T-helper 1 cell treated with Interleukin-12 subunit alpha and Interleukin-12 subunit beta and Interleukin-4 antibody, amounts not matched to agents 30 ng/mL and 1 ng/mL, for 36 hours (primary cell): ENCODE data around the gene SNCAIP. TPM values are rescaled to one million over a fixed set of nuclear protein-coding genes. Genes with fewer than 3 reads are reported as not detected.
"Not testable (repeated sequence)": the region's sequence is repeated elsewhere in the genome, so short reads cannot be mapped to it uniquely, and the experiment has no call there.

Source experiments
- intact Hi-C: fragments of 100-400 bp; cut with micrococcal nuclease; formaldehyde crosslinking; loops from one replicate; pipeline ENCODE4 v1.15.1; 2024
- total RNA-seq: library from RNA; stranded (reverse); gene quantifications from 2 replicates; pipeline ENCODE4 v1.2.3, GENCODE V29; 2022

Gene SNCAIP
- total RNA-seq, 1 donor from 2014 or later = not detected

DNA sequence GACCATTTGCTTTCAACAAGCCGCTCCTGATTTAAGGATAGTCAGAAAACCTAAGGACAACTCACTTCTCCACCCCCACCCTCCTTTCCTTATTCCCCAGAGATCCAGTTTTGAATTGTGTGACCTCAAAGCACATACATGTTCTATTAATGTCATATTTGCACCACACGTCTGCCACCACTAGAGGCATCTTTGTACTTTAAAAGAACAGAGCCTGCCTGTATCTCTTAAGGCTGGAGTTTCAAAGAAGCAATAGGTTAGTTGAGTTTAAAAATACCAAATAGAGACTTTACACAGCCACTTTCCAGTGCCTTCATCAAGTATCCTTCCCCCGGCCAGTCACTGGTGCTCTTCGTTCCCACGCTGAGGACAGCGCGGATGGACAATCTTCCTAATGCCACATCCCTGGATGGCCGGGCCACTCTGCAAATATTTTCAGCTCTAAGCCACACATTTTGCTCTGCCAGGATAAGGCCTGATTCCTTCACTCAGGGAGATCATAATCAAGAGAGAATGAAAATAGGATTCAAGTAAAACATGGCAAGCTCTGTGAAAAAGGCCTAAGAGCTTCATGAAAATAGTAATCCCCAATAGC is 146.3 kb downstream of the SNCAIP start:
- intact Hi-C loops = loop anchor here (10.0 kb wide), 1 partner anchor 916 kb away; no protein-coding TSS in a partner anchor

- intact Hi-C loops = no loop called here
Observed at GRCh38 chr5:122462486-122462885, 150.4 kb downstream of the SNCAIP start.

- intact Hi-C loops = no loop called here
Observed at GRCh38 chr5:122463221-122463620, 151.2 kb downstream of the SNCAIP start.

- intact Hi-C loops = no loop called here
Observed at GRCh38 chr5:122464191-122464590, 152.2 kb downstream of the SNCAIP start.

DNA sequence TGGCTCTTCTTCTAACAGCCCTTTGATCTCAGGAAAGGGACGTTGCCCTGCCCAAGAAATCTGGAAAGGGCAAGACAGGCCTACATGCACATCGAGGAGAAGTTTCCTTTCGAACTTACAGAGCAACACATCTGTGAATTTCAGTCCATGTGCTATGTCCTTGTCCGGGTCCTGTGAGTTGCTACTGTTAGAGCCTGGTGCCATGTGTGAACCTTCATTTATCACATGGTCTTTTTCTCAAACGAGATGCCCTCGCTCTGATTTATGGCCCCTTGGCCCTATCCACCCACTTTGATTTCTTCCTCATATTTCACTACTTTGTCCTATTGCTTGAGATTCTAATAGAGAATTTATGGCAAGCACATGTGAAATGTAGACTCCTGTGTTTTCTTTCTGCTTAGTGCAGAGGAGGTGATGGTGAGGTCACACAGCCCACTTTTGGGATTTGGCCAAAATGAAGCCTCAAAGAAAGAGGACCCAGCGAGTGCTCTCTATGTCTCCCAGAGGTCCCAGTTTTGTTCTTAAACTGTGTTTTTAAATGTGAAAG is 153.1 kb downstream of the SNCAIP start:
- intact Hi-C loops = no loop called here

DNA sequence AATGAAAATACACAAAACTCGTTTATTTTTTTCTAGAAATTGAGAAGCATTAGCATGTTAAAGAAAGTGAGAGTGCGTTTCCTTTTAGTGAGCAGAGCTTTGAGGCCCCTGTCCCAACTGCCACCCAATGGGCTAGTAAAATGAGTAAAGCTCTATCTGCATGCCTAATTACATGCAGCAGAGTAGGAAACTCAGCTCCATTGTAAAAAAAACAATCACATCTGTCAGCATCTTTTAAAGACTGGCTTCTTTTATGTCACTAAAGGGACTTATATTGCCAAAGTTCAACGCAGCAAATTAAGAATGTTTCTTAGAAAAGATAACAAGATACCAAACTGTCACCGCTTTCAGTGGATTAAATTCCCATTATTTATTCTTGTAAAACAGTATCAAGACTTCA is 154.0 kb downstream of the SNCAIP start:
- intact Hi-C loops = no loop called here

DNA sequence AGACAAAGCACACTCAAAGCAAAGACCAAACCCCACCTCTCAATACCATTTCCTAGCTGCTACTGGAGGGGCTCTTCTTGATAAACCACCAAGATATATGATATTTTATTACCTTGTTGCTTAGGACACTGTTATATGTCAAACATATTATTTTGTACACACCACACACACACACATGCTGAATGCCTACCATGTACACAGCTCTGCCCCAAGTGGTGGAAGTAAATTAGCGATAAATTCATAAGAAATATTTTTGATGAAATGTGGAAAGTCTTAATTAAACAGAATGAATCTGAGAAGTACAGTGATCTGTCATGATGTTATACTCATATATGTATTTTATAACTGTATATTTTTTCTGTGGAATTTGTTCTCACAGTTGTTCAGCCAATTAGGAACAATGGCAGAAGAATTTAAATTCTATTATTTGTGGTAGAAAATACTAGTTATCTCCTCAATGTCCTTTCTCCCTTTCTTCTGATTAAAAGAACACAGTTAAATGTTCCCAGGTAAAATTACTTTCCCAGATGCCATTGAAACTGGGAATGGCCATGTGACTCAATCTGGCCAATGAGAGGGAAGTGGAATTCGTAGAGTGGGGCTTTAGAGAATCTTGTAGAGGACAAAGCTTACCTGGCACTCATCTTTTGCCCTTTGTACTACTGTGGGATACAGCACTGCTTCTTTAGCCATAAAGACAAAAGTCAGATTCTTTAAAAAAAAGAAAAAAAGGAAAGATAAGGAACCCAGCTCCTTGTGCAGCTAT is 156.5 kb downstream of the SNCAIP start:
- intact Hi-C loops = no loop called here

DNA sequence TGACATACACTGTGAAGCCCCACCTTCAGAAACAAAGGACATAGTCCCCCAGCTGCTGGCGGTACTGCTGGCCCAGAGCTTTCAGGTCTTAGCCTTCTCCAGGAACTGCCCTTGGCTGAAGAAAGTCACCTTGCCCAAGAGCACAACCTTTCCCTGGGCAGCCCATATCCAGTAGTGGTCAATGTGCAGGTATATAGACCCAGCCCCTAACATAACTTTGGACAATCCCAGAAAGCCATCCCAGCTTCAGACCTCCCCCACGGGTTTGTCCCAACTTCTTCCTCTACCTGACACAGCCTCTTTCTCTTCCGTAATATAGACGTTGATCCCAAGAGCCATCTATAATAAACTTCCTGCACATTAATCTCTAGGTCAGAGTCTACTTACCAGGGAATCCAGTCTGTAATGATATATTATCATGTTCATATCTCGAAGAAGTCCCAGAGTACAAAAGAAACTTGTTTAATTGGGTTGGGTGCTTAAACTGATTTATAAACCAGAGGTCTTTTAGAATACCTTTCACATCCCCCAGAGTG is 157.4 kb downstream of the SNCAIP start:
- intact Hi-C loops = no loop called here

GRCh38 chr5:122470365-122470764 is 158.3 kb downstream of the SNCAIP start:
- intact Hi-C loops = no loop called here

- intact Hi-C loops = no loop called here
Observed at GRCh38 chr5:122471031-122471751, 159.2 kb downstream of the SNCAIP start.

DNA sequence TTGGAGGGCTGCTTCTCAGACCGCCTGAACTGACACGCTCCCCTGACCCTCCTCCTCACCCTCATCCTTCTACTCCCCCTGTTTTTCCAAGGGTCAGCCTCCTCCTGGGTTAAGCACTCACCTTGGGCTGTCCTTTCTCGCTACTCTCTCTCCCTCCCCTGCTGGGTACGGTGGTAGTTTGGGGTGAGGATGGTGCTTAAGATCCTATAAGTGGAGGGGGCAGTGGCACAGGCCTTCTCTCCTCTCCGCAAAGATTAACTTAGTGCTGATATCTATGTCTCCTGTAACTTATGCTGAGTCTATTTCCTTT is 159.7 kb downstream of the SNCAIP start:
- intact Hi-C loops = no loop called here

- intact Hi-C loops = no loop called here
Observed at GRCh38 chr5:122473138-122473843, 161.3 kb downstream of the SNCAIP start.

- intact Hi-C loops = no loop called here
Observed at GRCh38 chr5:122473941-122474340, 161.9 kb downstream of the SNCAIP start.

GRCh38 chr5:122478741-122479442 is 166.9 kb downstream of the SNCAIP start:
- intact Hi-C loops = no loop called here

DNA sequence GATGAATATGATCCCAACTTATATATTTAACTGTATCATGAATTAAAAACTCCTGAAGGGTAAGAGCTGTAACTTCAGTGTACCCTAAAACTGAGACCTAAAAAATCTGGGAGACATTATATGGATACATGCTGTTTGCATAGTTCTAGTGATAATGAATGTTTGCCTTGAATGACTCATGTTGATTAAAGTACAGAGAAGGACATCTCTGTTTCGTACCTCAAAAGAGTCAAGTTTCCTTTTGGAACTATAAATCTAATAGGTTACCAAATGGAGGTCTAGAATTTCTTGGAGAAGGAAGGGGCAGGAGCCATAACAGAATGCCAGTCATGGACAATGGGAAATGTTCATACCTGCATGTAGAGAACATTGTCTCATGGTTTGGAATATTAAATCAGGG is 168.1 kb downstream of the SNCAIP start:
- intact Hi-C loops = no loop called here

- intact Hi-C loops = no loop called here
Observed at GRCh38 chr5:122484103-122484502, 172.1 kb downstream of the SNCAIP start.

- intact Hi-C loops = no loop called here
Observed at GRCh38 chr5:122485226-122485625, 173.2 kb downstream of the SNCAIP start.

DNA sequence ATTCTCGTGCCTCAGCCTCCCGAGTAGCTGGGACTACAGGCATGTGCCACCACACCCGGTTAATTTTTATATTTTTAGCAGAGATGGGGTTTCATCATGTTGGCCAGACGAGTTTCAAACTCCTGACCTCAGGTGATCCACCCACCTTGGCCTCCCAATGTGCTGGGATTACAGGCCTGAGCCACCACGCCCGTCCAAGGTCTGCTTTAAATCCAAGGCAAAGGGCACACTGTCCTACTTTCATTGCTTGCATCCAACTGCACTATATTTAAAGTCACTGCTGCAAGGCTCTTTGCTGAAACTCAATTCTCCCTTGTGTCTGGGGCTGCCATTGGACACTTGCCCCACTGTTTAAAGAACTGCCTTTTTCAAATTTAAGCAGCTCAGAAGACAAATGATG is 174.6 kb downstream of the SNCAIP start:
- intact Hi-C loops = not testable (repeated sequence)

DNA sequence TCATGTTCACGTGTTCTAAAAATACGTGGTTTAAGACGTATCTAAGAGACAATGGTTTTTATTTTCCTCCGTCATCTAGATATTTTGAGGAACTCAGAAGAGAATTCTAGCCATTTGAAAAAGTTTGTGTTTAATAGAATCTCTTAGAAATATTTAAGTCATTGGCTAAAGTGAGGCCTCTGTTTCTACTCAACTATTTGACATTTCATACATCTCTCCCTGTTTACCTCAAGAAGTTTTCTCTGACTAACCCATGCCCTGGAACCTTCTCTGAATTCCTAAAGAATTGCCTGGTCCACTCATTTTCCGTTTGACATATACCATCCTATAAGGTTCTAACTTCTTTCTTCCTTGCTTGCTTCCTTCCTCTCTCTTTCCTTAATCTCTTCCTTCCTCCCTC is 178.7 kb downstream of the SNCAIP start:
- intact Hi-C loops = no loop called here

DNA sequence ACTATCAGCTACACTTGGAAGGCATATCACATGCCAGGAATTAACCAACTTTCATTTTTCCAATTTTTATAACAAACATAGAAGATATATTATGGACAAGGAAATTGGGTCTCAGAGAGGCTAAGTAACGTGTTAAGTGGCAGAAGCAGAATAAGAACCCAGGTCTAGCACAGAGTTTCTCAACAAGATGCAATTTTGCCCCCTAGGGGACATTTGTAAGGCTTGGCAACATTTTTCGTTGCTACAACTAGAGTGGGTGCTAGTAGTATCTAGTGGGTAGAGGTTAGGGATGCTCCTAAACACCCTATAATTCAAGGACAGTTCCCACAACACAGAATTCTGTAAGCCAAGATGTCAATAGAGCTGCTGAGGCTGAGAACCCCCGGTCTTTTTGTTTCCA is 180.6 kb downstream of the SNCAIP start:
- intact Hi-C loops = no loop called here
